DMS53 treated with DMSO at 0.1 percent for 48 hours (cell line): ENCODE data around the gene ESPN.

Experiments
- DNase-seq: peaks from one replicate; lab custom pipeline; 2025; ENCODE audit not compliant: unreplicated experiment; lab: John Stamatoyannopoulos, UW

Gene ESPN

DNA sequence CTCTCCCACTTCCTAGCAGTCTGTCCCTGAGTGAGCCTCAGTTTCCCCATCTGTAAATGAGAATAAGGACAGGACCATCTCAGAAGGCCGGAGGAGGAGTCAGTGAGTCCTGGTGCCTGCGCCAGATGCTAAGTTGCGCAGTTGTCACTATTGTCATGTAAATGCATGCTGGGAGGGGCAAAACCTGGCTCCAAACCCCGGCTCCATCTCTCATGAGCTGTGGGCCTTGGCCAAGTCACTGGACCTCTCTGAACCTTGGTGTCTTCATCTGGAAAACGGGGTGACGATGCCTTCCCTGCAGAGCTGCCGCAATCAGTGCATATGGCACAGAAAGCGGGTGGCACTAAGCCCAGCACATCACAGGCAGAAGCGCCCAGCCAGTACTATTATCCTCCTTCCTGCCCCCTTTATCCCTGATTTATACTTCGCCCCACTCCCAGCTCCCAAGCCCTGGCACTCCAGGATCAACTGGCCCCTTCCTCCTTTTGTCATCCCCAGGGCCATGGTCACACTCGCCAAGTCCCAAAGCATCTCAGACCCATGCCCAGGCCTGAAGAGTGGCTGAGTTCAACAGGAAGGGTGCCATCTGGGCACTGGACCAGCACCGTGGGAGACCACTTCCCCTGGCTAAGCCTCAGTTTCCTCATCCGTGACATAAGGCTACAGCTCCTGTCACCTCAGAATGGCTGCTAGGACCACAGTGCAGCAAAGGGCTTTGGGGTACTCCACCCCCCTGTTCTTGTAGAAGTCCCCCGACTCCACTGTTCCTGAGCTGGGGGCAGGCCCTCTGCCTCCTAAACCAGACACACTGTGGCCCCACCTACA, 71.2 kb downstream of the ESPN start:
- DNase-seq: no peak

DNA sequence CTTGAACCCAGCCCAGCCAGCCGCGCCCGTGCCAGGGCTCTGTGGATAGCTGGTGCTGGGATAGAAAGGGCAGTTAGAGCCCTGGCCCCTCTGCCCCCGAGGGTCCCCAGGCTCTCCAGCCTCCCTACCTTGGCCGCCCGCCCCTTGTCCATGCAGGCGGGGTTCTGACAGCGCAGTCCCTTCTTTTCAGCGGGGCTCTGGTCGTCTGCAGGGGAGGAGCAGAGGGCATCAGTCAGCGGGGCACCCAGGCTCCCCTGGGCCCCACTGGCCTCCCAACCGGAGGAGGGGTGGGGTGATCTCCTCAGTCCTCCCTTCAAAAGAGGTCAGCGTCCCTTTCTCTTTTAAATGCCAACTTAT, 71.8 kb downstream of the ESPN start:
- DNase-seq: no peak

DNA sequence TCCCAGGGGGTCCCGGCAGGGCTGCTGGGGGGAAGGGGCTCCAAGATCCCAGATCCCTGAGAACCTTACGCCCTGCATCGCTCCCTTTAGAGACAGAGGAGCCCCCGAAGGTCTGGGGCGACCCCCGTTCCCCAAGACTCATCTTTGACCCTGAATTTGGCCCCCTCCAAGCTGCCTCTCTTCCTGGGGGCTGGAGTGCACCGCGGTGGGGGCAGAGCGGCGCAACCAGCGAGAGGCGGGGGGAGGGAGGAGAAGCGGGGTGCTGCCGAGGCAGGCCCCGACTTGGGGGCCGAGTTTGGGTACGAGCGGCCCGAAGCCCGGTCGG, 72.3 kb downstream of the ESPN start:
- DNase-seq: no peak

DNA sequence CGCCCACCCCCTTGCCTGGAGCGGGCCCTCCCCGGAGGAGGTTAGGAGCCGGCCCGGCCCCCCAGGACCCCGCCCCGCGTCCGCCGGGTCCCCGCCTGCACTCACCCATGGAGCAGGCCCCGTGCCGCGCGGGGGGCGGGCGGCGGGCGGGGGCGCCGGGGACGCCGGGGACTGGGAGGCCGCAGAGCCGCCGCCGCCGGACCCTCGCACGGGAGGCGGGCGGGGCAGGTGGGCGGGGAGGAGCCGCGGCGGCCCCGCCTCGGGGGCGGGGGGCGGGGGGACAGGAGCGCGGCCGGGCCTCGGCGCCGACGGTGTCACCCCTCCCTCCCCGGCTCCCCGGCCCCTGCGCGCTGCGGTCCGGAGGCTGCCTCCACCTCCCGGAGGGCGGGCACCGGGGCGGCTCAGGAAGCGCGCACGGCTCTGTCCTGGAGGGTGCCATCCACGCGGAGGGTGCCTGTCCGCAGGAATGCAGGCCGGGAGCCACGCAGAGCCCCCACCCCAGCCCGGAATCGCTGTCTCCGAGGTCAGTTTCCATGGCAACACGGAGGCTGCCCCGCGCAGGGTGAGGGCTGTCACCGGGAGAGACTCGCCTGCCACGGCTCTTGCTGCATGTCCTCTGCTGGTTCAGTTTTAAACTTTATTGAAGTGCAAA, 72.8 kb downstream of the ESPN start:
- peak; percentile 40 for DNase-seq

DNA sequence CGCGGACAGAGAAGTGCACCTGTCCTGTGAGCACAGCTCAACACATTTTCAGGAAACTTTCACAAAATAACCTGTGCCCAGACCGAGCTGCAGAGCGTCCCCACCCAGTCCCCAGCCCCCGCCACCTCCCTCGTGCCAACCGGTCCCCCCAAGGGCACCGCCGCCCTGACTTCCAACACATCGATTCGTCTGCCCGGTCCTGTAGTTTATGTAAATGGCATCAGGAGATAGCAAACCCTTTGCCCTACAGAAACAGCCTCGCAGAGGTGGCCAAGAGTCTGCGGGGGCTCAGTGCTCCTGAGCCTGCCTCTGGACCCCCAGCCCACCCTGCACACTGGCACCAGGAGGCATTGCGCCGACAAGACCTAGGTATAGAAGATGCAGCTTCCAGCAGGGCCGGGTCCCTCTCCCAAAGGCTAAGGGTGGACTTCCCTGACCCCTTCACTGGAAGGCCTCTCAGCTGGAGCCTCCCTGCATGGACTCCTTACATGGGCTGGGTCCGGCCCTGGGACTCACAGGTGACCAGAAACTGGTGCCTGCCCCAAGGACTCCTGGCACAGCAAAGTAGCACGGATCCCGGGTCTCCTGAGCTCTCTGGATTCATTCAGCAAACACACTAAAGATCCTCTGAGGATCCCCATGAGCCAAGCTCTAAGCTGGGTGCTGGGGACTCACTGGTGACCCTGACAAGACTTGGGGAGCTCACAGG, 73.4 kb downstream of the ESPN start:
- no peak for DNase-seq

DNA sequence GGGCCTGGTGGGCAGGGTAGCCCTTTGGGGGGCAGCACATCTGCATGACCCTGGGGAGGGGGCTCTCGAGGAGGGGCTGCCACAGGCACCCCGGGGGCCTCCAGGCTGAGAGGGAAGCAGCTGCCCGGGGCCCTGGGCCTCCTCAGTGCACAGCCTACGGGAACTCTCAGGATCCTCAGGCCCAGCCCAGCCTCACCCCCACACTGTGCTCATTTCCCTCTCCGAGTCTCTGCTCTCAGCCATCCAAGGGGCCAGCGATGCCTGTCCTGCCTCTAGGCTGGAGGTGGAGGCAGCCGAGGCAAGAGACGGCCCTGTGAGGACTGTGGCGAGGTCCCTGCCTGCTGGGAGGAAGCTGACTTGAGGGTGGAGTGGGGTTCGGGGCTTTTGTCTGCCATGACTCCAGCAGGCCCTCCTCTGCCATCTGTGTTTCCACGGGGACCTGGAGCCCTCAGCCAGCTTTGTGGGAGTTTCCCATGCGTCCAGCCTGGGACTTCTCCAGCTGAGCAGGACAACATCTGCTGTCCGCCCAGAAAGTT, 74.1 kb downstream of the ESPN start:
- DNase-seq: no peak

DNA sequence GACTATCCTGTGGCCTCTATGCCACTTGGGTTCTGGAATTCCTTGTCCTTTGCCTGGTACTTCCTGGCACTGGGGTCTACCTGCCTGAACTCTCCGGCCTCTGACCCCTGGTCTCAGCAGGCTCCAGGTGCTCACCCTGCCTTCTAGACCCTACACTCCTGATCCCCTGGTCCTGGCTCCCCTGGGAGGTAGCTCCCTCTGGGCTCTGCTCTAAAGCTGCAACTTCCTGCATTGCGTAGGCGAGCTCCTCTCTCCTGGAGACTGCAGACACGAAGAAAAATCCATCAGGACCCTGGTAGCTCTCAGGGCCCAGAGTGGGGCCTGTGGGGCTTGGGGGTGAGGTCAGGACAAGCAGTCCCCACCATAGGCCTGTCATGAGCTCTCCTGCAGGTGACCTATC, 74.7 kb downstream of the ESPN start:
- no peak for DNase-seq

DNA sequence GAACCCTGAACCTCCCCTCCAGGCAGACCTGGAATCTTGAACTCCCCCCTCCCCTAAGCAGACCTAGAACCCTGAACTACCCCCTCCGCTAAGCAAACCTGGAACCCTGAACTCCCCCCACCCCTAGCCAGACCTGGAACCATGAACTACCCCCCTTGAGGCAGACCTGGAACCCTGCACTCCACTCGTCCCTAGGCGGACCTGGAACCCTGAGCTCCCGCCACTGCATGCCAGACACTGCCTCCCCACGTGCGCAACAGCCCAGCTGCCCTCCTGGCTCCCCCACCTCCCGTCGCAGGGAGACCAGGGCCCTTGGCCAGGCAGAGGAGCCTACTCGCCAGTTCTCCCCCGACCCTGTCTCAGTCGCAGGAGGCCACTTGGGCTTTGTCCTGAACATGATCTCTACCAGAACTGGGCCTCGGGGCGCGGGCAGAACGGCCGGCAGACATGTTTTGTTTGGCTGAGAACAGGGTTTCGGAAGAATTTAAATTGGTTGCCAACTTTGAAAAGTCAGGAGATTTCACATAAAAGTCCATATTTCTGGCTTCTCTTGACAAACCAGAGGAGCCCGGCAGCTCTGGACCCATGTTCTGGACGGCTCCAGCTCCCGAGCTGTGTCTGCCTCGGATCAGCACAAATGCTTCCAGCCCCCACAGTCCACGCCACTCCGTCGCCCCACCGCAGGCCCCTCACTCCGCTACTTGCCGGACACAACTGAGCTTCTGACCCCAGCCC, 76.1 kb downstream of the ESPN start:
- no peak for DNase-seq

DNA sequence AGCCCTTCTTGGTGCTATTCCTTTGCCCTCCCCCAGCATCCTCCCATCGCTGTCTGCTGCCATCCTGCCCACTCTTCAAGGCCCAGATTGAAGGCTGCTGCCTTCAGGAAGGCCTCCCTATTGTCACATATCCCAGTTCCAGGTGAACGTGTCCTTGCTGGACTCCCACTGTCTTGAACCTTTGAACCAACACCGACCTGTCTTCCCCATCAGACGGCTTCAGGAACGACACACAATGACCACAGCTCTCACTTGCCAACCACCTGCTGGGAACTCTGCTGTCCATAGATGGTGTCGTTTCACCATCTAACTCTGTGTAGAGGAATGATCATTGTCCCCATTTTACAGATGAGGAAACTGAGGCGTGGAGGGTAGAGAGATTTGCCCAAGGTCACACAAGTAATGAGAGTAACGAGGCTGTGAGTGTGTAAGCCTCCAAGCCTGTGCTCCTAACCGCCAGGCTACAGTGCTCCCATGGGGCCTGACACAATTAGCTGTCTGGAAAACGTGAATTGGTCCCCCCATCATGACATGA, 76.8 kb downstream of the ESPN start:
- no peak for DNase-seq

DNA sequence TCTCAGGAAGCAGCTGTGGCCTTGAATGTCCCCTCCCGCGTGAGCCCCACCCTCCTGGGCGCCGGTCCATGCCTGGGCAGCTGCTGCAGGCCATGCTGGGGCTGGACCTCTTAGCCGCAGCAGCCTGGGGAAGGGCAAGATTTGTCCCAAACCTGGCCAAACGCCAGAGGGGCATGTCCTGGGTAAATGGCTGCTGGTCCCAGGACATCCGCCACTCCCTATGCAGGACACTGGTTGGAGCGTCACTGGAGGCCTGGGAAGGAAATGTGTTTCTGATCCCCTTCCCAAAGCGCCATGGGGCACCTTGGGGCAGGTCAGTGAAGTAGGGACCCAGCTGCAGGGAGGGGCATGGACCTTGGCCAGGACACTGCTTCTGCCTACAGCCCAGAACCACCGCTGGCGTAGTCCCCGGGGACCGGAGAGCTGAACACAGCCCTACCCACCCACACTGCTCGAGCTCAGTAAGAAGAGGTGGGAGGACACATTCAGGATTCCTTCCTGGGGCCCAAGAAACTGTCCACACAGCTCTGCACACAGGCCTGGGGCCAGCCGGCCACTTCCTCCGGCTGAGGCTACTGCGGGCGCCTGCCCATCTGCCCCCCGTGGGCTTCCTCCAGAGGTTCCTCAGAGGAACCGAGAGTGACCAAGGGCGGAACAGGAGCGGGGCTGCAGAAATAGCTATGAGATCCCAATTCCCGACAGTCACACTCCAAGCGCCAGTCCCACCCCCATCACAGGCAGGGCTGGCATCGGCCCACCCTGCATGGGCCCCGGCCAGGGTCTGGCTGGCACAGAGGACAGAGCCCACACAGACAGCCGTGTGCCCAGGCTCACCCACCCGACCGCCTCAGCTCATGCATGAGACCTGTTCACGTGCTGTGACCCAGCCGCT, 77.7 kb downstream of the ESPN start:
- no peak for DNase-seq

DNA sequence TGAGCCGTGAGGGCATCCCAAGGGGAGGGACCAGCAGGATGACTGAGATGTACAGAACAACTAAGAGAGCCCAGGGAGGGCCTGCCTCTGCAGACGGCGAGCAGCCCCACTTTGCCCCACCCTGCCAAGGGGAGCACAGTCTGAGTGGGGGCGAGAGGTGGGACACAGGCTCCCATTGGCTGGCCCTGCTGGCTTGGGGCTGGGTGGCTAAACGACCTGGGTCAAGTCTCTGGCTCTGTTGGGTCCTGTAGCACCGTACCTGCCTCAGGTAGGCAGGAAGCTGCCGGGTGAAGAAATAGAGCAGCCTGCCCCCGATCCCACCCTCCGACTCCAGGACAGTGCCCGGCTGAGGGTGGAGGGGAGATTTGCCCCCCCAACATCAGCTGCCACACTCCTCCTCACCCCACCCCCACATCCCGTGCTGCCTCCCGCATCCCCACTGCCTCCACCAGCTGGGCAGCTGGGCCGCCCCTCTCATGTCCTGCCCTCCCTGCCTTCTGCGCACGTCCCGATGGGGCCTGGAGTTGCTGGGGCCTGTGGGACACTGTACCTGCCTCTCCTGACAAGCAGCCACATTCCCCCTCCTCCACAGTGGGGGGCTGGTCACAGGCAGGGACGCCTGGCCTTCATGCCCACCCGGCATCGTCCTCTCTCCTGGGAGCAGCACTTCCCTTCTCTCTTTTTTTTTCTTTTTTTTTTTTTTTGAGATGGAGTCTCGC, 79.5 kb downstream of the ESPN start:
- DNase-seq: no peak

DNA sequence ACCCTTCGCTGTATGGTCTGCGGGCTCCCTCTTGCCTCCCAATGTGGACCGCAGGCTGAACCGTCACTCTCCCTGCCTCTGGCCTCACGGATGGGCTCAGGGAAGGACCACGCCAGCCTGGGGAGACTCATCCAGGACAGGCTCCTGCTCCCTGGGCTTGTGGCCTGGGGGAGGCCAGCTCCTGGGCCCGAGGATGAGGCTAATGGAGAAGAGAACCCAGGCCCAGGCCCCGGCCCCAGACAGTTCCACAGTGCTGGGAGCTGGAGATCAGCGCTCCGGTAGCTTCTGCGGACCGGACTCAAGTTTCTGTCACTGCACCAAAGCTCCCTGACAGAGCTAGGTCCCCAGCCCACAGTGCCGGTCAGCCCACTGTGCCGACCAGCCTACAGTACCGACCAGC, 80.3 kb downstream of the ESPN start:
- DNase-seq: no peak

DNA sequence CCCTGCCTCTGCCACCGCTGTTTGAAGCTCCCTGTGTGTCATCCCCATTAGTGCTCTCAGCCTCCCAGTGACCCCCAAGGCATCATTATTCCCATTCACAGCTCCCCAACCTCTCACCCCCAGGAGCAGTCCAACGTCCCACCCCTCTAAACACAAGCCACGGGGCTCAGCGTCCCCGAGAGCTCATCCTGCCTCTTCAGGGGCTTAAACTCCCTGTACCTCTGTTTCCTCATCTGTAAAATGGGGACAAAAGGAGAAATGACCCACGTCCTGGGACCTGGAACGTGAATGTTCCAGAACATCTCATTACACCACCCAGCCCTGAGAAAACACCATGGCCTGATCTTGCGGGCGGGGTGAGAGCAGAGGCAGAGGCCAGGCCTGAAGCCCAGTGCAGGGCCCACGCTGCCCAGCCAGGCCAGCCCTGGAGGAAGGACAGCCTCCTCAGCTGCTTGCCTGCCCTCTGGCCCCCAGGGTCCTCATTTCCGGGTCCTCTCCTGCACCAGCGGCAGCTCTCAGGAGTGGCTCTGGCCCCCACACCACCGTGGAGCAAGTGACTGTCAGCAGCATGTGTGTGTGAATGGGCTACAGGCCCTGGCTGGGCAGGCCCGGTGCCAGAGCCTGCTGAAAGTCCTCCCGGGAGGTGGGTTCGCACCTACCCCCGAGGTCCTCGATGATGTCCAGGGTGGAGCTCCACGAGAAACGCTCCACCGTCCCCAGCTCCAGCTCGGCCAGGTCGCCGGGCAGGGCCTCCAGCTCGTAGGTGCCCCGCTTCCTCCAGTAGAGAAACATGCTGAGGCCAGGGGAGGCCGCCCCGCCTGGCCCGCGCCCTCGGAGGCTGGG, 81.0 kb downstream of the ESPN start:
- DNase-seq: no peak

DNA sequence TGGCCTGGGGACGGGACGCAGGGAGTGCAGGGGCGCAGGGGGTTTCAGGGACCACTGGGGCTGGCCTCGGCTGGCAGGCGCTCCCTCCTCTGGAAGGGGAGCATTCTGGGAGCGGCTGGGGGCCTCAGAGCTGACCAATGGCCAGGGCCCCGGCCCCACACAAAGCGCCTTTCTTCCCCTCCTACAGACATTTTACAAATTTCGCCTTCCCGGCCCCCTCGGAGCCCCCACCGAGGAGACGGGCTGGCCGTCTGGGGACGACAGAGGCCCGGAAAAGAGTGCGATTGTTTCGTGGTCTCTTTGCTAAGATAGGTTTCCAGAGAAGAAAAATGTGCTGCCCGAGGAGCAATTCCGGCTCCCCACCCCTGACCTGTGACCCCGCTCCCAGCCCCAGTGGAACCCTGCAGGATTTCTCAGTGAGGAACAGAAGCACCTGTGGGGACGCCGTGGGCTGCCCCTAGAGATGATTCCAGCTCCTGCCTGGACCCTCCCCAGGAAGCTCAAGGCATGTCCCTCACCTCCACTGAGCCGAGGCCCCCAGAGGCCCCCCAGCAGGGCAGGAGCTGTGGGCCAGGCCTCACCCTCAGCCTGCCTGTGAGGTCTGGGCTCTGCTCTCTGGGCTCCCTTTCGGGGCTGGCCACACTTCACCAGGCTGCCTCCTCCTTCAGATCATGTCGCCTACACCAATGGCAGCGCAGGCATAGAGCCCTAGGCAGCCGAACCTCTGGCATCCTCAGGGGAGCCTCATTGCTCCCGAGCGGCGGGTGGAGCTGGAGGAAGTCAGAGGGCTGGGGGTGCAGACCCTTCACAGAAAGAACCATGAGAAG, 81.8 kb downstream of the ESPN start:
- no peak for DNase-seq

DNA sequence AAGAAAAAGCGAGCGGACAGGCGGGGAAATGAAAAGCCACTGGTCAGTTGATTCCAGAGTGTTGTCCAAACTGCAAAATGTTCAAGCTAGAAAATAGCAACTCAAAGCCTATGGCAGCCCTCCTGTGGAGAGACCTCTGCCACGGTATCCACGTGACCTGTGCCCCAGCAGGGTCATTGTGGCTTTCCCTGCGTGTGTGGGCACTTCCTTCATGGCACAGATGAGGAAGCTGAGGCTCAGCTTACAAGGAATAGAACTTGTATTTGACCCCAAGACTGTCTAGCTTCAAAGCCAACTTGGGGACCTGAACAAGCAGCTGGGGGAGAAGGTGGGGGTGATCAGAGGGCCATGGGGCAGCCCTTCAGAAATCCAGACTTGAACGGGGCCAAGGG, 82.5 kb downstream of the ESPN start:
- no peak for DNase-seq

DNA sequence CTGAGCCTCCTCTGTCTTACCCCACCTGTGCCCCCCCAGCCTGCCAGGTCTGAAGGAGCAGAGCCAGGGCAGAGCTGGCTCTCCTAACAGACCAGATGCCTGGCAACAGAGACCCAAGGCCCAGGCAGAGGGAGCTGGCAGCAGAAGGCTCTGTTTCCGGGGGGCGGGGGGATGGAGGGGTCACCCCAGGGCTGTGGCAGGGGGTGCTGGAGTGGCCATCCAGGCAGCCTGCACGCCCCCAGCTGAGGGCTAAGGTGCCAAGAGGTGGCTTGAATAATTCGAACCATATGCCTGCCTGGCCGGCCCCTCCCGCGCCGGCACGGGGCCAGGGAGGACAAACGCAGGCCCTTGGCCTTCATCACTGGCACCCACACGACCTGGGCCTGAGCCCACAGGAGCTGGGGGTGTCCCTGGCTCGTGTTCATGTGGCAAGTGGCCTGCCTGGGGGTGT, 82.9 kb downstream of the ESPN start:
- DNase-seq: no peak

DNA sequence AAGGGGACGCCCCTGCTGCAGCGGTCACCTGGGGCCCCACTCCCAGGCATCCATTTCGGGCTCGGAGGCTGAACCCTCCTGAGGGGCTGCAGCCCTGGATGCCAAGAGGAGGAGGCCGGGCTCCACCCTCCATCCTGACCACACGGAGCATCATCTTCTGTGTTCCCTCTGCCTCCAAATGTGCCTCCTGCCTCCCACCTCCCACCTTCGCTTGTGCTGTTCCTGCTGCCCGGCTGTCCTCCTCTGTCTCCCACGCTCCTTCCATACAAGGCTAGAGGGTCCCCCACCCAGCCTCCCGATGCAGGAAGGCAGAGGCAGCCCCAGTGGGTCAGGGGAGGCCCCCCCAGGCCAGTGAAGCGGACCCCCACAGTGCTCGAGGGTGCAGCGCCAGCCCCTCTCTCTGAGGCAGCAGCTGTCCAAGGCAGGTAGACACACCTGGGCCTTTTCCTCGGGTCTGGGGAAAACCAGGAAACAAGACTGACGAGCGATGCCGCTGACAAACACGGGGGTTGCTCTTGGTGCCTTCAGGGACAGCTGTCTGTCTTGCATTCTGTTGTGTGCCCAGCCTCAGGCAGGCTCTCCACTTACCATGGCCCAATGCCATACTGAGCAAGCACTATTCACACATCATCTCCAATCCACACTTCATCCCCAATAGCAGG, 83.7 kb downstream of the ESPN start:
- DNase-seq: no peak
